K562 (cell line): ENCODE measurements around the gene CCDC158.

Experiments used
- ATF3 ChIP-seq, 2 experiments: fragments of 450-650 bp in 1 of 2; sonication (generic) in 1 of 2; formaldehyde crosslinking in 1 of 2; IDR thresholded peaks in 1 of 2; conservative IDR thresholded peaks in 1 of 2; 2 replicates each; pipeline versions ENCODE4 v1.6.1 to v1.8.1; 2016 to 2023; ENCODE audit warnings: mild to moderate bottlenecking in 2 of 2, moderate library complexity in 2 of 2, inconsistent platforms in 1 of 2, missing genetic modification reagents in 1 of 2
- CBX3 ChIP-seq, 2 experiments: IDR thresholded peaks; 1 replicate in 1 of 2; 2 replicates in 1 of 2; pipeline ENCODE4 v1.6.1; 2012; ENCODE audit warnings: inconsistent platforms in 2 of 2, low read length in 2 of 2, borderline replicate concordance in 1 of 2, control low read depth in 1 of 2
- CTCF ChIP-seq, 3 experiments: IDR thresholded peaks in 2 of 3; conservative IDR thresholded peaks in 1 of 3; 2 replicates each; pipeline ENCODE4 v1.5.1; 2011 to 2012; ENCODE audit warnings: low read length in 3 of 3, mild to moderate bottlenecking in 3 of 3, control low read depth in 2 of 3, improper control_type of control experiment in 1 of 3, inconsistent platforms in 1 of 3, low read depth in 1 of 3, mixed read lengths in 1 of 3, moderate library complexity in 1 of 3; ENCODE audit not compliant: insufficient read depth in 2 of 3
- EHMT2 ChIP-seq: fragments of 450-650 bp; IDR thresholded peaks from 2 replicates; pipeline ENCODE4 v1.6.1; 2018; ENCODE audit warnings: antibody characterized with exemption
- EP300 ChIP-seq: IDR thresholded peaks from 2 replicates; pipeline ENCODE4 v1.6.1; 2012; ENCODE audit warnings: low read length, improper control_type of control experiment
- HIVEP1 ChIP-seq: fragments of 250-450 bp; sonication (Bioruptor Pico); IDR thresholded peaks from 2 replicates; pipeline ENCODE4 v1.4.0; 2020; ENCODE audit warnings: mild to moderate bottlenecking
- JUN ChIP-seq, 2 experiments: sonication (generic) in 1 of 2; formaldehyde crosslinking in 1 of 2; IDR thresholded peaks; 2 replicates each; pipeline versions ENCODE4 v1.6.1 to v1.8.0; 2012 to 2022; ENCODE audit warnings: borderline replicate concordance in 2 of 2, mild to moderate bottlenecking in 2 of 2, improper control_type of control experiment in 1 of 2, low read depth in 1 of 2, low read length in 1 of 2, missing genetic modification reagents in 1 of 2
- JUND ChIP-seq, 2 experiments: IDR thresholded peaks; 2 replicates in 1 of 2; 3 replicates in 1 of 2; pipeline ENCODE4 v1.6.1; 2011; ENCODE audit warnings: borderline replicate concordance in 2 of 2, low read depth in 2 of 2, low read length in 2 of 2, improper control_type of control experiment in 1 of 2, missing biosample characterization in 1 of 2, missing genetic modification characterization in 1 of 2, missing genetic modification reagents in 1 of 2
- ZNF12 ChIP-seq: sonication (generic); formaldehyde crosslinking; IDR thresholded peaks from 2 replicates; pipeline ENCODE4 v1.4.0; 2020; ENCODE audit warnings: mild to moderate bottlenecking, missing genetic modification reagents

GRCh38 chr4:76365636-76366035 lies 55.3 kb downstream of the CCDC158 start:
- TF ChIP-seq ATF3 (IDR thresholded peaks at IDR 0.05) (no peak), ATF3 (CRISPR knock-in tag; conservative IDR thresholded peaks at IDR 0.05) (no peak), CTCF (IDR thresholded peaks at IDR 0.05 in 2 of 3, conservative IDR thresholded peaks at IDR 0.05 in 1 of 3; ENCODE audit: insufficient read depth in 2 of 3, low read depth in 1 of 3, low read length in 3 of 3) (no peak), JUN (IDR thresholded peaks at IDR 0.05; ENCODE audit: borderline replicate concordance, low read depth, low read length) (no peak), JUN (CRISPR knock-in tag; IDR thresholded peaks at IDR 0.05; ENCODE audit: borderline replicate concordance) (no peak), JUND (IDR thresholded peaks at IDR 0.05; ENCODE audit: borderline replicate concordance, low read depth, low read length) (no peak), JUND (tag; IDR thresholded peaks at IDR 0.05; ENCODE audit: borderline replicate concordance, low read depth, low read length) (no peak), HIVEP1 (CRISPR knock-in tag) (no peak), ZNF12 (CRISPR knock-in tag) (no peak), EHMT2 (no peak), CBX3 (IDR thresholded peaks at IDR 0.05; ENCODE audit: borderline replicate concordance in 1 of 2, low read length in 2 of 2) (no peak), EP300 (no peak)
